ENCODE data around the gene TMEM108.

TMEM108 gene

DNA sequence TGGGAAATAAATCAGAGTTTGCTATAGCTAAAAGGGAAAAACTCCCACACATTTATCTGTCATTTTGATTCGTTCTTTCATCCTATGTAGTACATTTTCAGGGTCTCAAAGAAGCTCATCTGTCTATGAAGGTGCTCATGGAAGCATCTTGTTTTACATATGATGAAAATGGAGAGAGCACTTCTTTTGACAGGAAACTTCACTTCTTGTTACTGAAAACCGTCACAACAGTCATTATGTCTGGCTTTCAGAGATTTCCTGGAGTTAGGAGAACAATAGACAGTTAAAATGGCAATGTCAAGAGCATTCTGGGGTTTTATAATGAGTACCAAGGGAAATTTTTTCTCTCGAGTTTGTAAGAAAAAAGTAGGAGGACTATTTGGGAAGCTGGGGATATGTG, 83.3 kb downstream of the TMEM108 start:
- DNase-seq = no peak

DNA sequence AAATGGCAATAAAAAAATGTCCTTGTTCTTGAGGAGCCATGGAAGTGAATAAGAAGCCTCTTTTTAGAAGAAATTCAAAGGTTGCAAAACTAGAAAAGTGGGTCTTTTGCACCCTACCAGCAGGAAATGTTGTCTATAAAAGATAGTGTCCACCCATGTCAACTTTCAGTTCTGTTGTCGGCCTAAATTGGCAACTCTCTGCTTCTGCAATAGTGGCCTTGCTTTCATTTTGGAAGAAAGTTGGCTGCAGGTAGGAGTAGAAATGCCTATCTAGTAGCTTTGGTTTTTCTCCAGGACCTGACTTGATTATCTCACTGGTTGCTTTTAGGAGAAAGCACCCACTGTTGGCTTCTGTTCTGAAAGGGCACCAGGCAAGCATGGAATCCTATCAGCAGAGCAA, 85.4 kb downstream of the TMEM108 start:
- no peak for DNase-seq

DNA sequence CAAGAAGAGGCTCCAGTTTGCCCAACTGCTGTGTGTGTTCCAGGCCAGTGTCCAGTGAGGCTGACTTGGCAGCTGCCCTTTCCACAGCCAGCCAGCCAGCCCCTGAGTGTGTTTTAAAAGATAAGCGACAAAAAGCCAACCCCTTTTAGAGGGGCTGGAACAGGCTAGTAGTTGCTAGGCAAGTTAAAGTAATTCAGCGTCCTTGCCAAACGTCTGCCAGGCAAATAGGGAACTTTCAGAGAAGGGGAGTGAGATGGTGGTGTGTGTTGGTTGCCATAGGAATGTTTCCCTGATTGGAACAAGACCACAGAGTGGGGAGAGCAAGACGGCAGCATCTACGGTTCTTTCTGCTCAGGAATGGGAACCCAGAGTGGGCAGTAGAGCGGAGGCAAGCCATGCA, 86.3 kb downstream of the TMEM108 start:
- DNase-seq = no peak

DNA sequence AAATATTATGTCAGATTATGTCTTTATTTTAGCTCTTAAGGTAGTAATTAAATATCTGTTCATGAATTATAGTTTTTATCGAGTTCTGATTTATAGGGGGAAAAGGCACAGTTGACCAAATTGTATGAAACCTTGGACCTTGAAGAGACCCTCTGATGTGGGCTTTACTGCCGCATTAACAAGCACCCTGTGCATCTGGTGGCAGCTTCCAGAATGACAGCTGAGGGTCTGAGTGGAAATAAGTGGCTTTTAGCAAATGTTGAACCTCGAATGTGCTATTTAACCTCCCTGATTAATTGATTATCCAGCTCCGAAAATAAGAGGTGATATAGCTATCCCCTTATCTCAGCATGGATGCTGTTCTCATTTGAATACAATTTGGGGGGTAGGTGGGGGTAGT, 87.0 kb downstream of the TMEM108 start:
- no peak for DNase-seq

DNA sequence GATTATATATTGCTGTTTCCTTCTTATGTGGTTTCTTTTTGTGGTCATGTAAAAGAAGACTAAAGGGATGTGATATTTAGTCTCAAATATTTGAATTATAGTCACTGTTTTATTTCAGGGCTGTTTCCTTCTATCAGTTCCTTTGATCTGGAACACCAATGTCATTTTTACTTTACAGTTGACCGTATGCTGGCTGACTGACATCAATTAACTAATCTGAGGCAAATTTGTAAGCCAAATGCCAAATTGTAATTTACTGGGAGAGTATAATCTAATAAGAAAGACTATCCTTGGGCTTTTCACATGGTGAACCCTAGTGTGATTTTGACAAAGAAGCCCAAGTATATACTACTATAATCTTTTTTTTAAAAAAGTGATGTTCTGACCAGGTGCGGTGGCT, 87.6 kb downstream of the TMEM108 start:
- DNase-seq = no peak

DNA sequence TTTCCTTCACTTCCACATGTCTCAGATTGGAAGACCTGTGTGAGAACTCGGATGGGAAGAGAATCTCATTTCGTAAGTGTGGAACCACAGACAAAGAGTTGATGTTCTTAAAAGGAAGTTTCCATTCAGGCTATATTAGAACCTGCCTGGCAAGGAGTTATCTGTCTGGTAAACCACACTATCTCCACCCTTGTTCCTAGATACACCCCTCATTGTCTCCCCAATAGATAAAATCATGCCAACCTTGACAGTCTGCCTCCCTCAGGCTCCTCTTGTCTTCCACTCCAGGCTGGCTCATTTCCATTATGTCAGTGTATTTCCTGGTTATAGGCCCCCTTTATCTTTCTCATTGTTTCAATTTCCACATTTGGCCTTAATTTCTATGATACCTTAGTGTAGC, 89.2 kb downstream of the TMEM108 start:
- no peak for DNase-seq

DNA sequence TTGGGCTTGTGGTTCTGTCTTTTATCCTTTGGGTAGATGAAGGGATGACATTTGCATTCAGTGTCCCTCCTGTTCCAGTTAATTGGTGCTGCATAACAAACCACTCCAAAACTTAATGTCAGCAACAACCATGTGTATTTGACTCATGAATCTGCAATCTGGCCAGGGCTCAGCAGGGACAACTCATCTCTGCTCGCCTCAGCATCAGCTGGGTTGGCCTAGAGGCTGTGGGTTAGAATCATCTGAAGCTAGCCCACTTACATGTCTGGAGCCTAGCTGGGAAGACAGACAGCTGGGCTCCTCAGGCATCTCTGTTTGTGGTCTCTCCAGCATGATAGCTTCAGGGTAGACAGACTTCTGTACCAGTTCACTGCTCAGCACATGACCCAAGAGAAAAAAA, 92.0 kb downstream of the TMEM108 start:
- DNase-seq = no peak

DNA sequence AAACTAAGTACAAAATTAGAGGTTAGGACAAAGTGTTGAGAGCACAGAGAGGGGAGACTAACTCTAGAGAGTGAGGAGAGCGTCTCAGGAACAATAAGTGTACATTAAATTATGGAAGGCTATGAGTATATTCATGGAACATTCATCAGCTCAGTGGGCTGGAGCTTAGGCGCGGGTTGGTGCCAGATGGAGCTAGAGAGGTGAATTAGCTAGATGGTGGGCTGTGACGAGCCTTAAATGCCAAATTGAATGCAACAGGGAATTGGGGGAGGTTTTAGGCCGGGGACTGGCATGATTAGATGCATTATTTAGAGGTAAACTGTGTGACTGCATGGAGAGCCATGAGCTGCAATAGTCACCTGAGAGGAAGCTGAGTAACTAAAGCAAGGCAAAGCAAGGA, 97.1 kb downstream of the TMEM108 start:
- DNase-seq = no peak

DNA sequence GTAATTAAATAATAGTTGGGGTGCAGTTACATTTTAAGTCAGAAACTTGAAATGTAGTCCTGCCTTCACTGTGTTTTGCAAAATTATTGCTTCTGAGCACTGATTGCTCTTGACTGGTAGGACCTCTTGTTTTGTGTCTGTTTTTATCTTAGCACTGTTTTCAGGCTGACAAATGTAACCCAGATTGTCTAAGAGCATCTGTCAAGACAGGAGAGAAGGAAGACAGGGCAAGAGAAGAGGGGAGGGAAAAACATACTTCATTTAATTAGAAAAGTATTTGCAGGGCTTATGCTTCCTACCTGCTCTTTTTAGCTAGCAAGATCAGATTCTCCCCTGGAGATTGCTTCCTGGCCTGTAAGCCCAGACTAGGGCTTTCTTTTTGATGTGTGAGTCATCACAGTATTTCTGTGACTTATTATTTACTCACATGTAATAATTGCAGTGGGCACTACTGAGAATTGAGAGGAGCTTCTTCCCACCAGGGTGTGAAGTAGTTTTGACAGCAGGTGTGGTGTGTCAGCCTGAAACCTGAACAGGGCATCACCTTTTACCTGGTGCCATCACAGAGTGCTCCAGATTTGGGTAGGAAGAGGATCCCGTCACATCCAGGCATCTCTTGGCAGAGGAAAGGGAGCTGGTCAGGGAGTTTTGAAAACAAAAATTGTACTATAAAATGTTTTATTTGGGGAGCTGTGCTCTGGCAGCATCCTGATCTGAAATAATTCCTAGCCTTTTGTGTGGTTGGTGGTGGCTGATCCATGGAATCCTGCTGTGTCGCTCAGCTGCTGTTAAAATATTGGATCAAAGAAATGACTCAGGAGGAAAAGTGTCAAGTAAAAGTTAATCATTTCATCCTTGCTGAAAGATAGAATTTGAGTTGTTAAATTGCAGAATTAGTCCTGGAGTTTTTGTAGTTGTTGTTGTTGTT, 98.2 kb downstream of the TMEM108 start:
- no peak for DNase-seq

DNA sequence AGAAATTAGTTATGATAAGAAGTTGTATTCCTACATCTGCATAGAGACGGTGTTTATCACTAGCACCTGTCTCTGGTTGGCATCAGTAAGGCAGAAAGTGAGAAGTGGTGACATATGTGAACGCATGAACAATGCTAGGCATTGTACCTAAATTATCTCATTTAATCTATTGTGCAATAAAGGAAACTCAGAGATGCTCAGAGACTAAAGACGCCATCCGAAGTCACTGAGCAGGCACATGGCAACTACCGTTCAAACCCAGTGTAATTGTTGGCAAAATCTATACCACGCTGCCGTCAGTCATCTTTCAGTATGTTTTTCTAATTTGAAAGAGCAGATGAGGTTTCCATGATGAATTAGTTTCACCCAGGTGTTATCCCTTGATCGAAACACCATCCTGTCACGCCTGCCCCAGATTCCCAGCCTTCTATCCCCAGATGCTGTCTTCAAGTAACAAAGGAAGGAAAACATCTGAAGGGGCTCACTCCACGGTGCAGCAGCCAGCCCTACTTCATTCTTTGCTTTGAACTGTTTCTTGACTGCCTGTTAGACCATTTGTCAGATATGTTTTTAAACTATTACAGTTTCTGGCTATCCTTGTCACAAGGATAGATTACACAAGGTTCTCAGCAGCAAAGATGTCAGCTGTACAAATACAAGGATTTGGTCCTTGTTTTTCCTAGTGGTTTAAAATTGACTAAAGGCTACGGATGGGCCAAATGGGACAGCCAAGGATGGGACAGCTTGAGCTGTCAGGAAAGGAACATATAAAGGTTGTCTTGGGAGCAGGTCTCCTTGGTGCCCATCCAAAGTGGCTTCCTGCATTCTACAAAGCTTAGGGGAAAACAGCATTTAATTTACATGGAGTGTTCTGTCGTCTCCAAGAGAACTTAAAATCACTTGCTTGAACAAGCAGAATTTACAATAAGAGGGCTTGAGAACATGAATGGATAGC, 99.1 kb downstream of the TMEM108 start:
- DNase-seq = no peak

DNA sequence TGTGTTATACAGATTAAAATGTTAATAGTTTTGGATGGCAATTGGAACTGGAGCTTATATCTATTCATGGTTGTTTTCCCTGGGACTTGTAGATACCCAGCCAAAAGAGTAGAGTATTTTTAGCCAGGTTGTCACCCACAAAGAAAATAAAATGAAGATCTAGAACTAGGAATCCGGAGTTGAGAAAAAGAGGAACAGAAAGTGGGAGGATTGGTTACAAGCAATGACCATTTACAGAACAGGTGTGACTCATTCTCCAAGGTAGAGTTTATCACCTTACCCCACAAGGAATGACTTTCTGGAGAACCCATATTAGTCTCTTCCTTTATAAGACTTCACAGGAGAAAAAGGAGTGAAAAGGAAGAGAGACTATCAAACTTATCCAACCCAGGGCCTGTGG, 99.8 kb downstream of the TMEM108 start:
- DNase-seq = no peak

DNA sequence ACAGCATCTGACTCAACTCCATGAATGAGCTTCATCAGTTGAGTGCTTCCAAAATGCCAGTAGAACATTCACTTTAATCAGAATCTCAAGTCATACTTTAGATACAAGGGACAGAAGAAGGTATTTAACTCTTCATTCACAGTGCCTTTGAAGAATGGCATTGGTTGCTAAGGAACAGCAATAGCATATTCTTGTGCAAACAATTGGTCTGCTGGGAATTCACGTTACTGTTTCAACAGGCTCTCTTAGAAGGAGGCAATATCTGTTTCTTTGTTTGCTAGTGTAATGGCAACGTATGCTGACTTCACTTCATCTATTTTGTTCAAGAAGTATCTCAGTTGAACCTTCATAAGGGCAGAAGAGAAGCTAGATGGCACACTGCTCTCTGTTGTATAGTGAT, 113.9 kb downstream of the TMEM108 start:
- no peak for DNase-seq

DNA sequence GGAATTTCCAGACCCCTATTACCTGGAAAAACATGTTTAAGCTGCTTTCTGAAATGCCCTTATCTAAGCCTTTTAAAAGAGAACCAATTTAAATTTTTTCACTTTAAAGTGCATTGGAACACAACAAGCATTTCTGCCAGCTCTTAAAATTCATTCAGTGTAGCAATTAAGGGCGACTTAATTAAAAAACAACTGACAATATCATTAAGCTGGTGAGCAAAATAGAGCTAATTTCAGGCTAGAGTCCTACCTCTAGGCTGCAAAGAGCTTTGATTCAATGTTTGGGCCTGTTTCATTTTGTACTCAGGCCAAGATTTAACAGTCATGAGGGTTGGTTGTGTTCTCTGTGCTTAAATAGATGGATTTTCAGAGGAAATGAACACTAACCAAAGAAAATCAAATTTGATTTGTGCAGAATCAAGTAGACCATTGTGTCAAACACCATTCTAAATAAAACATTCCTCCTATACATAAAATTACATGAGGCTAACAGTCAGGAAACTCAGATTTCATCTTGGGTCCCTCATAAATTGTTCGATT, 114.6 kb downstream of the TMEM108 start:
- no peak for DNase-seq

DNA sequence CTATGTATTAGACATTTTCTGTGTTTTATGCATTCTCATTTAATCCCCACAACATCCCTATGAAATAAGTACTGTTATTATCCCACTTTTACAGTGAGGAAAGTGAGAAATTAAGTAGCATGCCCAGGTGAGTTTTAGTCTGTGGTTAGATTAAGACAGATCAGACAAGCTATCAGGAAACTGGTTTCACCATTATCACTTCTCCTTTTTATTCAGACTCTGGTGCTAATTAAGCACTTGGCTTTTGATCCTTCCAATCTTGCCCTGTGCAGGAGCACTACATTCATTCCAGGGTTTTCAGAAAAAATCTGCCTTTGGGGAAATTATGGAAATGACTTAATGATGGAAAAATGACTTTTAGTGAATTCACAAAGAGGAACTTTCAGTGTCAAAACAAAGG, 115.2 kb downstream of the TMEM108 start:
- DNase-seq = no peak

DNA sequence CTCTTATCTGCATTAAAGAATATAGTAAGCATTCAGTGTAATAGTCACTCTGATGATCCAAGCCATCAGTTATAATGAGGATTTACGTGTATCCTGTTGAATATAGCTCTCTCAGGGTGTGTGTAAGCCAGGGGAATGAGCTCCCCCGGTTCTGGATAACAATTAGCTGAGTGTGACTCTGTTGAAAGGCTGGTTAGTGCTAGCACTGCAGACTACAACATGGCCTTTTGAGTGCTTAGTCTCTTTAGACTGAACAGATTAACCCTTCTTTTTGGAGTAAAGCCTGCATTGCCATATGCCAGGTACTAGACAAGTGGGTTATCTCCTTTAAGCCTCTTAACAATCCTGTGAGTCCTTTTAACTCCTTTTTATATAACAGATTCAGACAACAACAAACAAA, 119.5 kb downstream of the TMEM108 start:
- DNase-seq = no peak

DNA sequence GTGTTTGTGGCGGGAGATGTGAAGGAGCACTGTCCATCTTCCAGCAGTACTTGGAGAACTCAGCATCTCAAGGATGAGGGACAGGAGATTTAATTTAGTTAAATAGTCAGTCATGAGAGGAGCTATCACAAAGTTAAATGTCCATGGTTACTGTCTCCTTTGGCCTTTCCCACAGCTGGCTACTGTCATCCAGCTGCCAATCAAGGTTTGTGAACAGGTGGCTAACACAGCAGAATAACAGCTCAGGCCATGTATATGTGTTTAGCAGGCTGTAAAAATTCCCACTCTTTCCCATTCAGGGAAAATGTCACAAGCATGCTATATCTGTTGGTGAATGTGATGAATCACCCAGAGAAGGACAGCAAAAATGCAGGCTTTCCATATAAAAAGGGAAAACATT, 120.5 kb downstream of the TMEM108 start:
- DNase-seq = no peak

DNA sequence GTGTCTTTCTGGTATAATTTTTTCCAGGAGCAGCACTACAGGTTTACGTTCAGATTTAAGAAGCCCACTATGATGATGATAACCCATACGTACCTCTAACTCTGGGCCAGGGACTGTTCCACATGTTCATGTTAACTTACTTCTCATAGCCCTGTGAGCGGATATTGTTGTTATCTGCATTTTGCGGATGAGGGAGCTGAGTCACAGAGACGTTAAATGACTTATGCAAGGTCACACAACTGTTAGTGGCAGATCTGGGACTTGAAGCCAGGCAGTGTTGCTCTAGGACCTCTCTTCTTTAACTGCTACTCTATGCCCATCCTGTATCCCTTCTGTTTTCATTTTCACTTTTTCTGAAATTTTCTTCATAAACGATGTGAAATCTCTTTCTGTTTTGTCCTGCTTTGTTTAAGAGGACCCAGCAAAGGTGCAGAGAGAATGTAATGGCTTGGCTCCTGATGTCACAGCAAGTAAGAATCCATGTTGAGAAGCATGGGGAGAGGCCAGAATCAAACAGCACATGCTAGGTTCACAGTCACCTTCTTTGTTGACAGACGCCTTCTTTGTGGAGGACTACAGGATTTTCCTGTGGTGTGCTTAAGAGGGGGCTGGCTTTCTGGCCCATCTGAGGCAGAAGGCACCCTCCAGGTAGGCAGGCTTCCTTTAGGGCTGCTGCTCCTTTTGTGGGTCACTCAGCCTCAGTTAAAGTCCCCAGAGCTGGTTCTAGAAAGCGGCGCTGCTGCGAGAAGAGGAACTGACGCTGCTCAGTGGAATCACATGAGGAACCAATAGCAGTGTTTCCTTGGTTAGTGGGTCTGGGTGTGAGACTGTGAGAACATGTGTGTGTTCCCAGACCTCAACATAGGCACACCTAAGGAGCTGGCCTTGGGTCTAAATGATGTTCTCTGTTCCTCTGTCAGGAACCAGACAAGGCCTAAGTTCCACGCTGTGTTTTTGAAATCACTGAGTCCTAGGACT, 121.6 kb downstream of the TMEM108 start:
- DNase-seq = no peak

DNA sequence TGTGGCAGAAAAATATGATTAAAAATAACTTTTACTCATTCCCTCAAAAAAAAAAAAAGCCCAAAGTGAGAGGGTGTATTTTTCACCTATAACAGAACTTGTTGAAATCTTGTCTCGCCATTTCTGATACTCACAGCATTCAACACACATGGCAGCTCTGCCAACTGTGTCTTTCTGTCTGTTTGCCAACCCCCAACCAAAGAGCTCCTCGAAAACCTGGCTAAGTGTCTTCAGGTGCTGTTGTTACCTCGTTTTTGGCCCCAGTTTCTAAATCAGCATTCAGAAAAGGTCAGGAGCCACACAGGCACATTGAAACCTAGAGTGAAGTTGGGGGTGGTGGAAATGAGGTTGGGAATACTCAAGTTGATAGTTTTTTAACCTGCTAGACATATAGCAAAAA, 123.5 kb downstream of the TMEM108 start:
- no peak for DNase-seq

DNA sequence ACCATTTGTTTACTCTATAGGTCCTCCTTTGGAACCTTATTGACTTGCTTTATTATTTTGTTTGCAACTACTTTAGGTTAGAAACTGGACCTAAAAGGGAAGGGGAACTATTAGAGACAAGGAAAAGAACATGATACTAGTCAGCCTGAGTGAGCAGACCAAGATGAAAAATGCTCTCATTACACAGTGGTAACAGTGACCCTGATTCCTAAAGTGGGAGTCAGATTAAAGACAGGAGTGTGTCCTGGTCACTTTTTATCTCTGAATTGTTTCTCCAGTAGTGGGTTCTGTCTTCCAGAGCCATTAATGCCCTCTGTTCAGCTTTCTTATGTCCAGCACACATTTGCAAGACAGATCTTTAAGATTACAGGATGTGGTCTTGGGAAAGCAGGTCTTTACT, 124.1 kb downstream of the TMEM108 start:
- DNase-seq = no peak

DNA sequence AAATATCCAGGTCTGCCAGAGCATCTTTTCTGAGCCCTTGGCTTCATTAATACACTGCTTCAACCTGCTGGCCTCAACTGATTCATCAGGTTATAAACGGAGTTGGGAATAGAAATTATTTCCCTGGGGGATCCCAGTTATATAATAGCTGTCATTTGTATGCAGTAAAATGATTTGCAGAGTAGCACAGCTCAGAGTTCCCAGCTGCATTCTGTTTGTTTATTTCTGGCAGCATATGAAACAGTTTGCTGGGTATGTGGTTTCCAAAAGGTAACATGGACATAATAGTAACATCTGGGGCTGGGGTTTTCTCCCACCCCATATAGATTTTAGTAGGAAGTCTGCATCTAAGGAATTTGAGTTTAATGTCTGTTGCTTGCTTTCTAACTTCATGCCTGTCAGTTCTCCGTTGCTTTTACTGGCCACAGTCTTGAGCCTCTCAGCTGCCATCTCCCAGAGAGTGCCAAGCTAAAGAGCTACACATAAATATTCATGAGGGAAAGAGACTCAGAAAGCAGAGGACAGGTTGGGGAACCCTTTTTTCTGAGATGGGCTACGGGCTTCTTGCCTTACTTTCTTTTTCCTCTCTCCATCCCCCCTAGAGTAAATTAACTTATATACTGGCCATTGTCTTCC, 124.6 kb downstream of the TMEM108 start:
- no peak for DNase-seq

DNA sequence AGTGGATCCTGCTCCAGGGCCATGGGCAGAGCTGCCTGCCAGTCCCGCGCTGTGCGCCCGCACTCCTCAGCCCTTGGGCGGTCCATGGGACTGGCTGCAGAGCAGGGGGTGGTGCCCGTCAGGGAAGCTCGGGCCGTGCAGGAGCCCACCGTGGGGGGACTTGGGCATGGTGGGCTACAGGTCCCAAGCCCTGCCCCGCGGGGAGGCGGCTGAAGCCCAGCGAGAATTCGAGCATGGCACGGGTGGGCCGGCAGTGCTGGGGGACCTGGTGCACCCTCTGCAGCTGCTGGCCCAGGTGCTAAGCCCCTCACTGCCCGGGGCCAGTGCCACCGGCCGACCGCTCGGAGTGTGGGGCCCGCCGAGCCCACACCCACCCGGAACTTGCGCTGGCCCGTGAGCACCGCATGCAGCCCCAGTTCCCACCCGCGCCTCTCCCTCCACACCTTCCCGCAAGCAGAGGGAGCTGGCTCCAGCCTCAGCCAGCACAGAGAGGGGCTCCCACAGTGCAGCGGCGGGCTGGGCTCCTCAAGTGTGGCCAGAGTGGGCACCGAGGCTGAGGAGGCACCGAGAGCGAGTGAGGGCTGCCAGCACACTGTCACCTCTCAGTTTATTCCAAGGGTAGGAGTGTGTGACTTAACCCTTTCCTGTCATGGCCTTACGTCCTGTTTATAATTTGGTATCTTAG, 129.3 kb downstream of the TMEM108 start:
- DNase-seq = no peak
